H1 (cell line): Measurements from ENCODE around the gene FRS2. TPM values are rescaled to one million over a fixed set of nuclear protein-coding genes. Genes with fewer than 3 reads are reported as not detected.

Source experiments
- CTCF ChIA-PET: fragments of 300-600 bp; sonication (Branson Sonifier 250); formaldehyde crosslinking; loops from one replicate; lab custom pipeline; 2021; ENCODE audit not compliant: partially characterized antibody; lab: Charles Lee
- POLR2A ChIA-PET: fragments of 300-600 bp; sonication (Branson Sonifier 250); formaldehyde crosslinking; loops from one replicate; lab custom pipeline; 2021; ENCODE audit warnings: inconsistent platforms; ENCODE audit not compliant: partially characterized antibody; lab: Charles Lee
- DNase-seq, 2 experiments: peaks; one replicate each; pipeline versions ENCODE4 v3.0.0 to v3.0.0-alpha.2; 2010 to 2022; ENCODE audit warnings: low spot score in 2 of 2, low read depth in 1 of 2, mixed read lengths in 1 of 2
- FAIRE-seq: peaks from 2 replicates; lab custom pipeline; 2011; peaks lifted over from hg19 to GRCh38; lab: Jason Lieb, UNC
- H2AFZ ChIP-seq: 2 replicates; pipeline ENCODE4 v1.8.1; 2012; ENCODE audit warnings: low read length, inconsistent platforms
- H2AK5ac ChIP-seq: 2 replicates; pipeline ENCODE4 v1.6.1; 2013; ENCODE audit warnings: low read depth, low read length
- H2BK120ac ChIP-seq: replicated peaks from 2 replicates; pipeline ENCODE3; 2013; ENCODE audit warnings: low read depth, low read length, inconsistent platforms
- H2BK12ac ChIP-seq: 2 replicates; pipeline ENCODE4 v1.6.1; 2013; ENCODE audit warnings: low read depth, low read length
- H2BK15ac ChIP-seq: 2 replicates; pipeline ENCODE4 v1.6.1; 2013; ENCODE audit warnings: low read length
- H2BK20ac ChIP-seq: 2 replicates; pipeline ENCODE4 v1.6.1; 2013; ENCODE audit warnings: low read length
- H2BK5ac ChIP-seq: 2 replicates; pipeline ENCODE4 v1.6.1; 2013; ENCODE audit warnings: low read depth, low read length
- H3K14ac ChIP-seq: 2 replicates; pipeline ENCODE4 v1.6.1; 2013; ENCODE audit warnings: inconsistent platforms; ENCODE audit not compliant: insufficient read length
- H3K18ac ChIP-seq: 2 replicates; pipeline ENCODE4 v1.6.1; 2013; ENCODE audit warnings: low read length; ENCODE audit errors: extremely low read depth
- H3K23ac ChIP-seq: 2 replicates; pipeline ENCODE4 v1.6.1; 2013; ENCODE audit warnings: inconsistent platforms; ENCODE audit not compliant: insufficient read length
- H3K23me2 ChIP-seq: 2 replicates; pipeline ENCODE4 v1.6.1; 2013; ENCODE audit warnings: low read depth, low read length
- H3K27ac ChIP-seq: 2 replicates; pipeline ENCODE4 v1.6.1; 2011; ENCODE audit warnings: low read depth, low read length, inconsistent platforms
- H3K27me3 ChIP-seq, 4 experiments: replicated peaks in 1 of 4; 1 replicate in 1 of 4; 2 replicates in 3 of 4; pipeline versions ENCODE4 v1.6.1 to v1.8.1; 2011 to 2013; ENCODE audit warnings: low read length in 3 of 4, mild to moderate bottlenecking in 3 of 4, inconsistent platforms in 2 of 4, mixed read lengths in 2 of 4, moderate library complexity in 1 of 4; ENCODE audit not compliant: control insufficient read depth in 3 of 4, insufficient read depth in 3 of 4; ENCODE audit errors: extremely low read depth in 1 of 4
- H3K36me3 ChIP-seq, 4 experiments: 2 replicates each; pipeline versions ENCODE4 v1.6.1 to v1.8.1; 2011 to 2013; ENCODE audit warnings: mild to moderate bottlenecking in 4 of 4, low read length in 3 of 4, moderate library complexity in 2 of 4, control low read depth in 1 of 4, inconsistent platforms in 1 of 4; ENCODE audit not compliant: insufficient read depth in 4 of 4, control insufficient read depth in 2 of 4
- H3K4ac ChIP-seq: replicated peaks from 2 replicates; pipeline ENCODE3; 2013; ENCODE audit warnings: low read length, low read depth, mixed read lengths, inconsistent platforms; ENCODE audit not compliant: insufficient read length
- H3K4me1 ChIP-seq, 4 experiments: replicated peaks in 1 of 4; 1 replicate in 1 of 4; 2 replicates in 3 of 4; pipeline versions ENCODE4 v1.6.1 to v1.8.1; 2011 to 2013; ENCODE audit warnings: low read length in 3 of 4, inconsistent platforms in 2 of 4, mixed read lengths in 1 of 4; ENCODE audit not compliant: insufficient read depth in 4 of 4, control insufficient read depth in 3 of 4
- H3K4me2 ChIP-seq, 2 experiments: 2 replicates each; pipeline versions ENCODE4 v1.6.1 to v1.8.1; 2011 to 2013; ENCODE audit warnings: low read depth in 2 of 2, low read length in 2 of 2, control low read depth in 1 of 2, inconsistent platforms in 1 of 2, mild to moderate bottlenecking in 1 of 2; ENCODE audit not compliant: insufficient read depth in 1 of 2
- H3K4me3 ChIP-seq, 4 experiments: fragments of 200-600, 300-600 bp in 1 of 4; sonication (generic), shearing (Covaris generic), sonication (Bioruptor Twin) in 1 of 4; 2 replicates each; pipeline versions ENCODE4 v1.5.1 to v1.8.1; 2011 to 2016; ENCODE audit warnings: low read length in 4 of 4, low read depth in 3 of 4, control low read depth in 2 of 4, inconsistent platforms in 2 of 4, mild to moderate bottlenecking in 2 of 4, mixed read lengths in 1 of 4, moderate library complexity in 1 of 4; ENCODE audit not compliant: insufficient read depth in 2 of 4; ENCODE audit errors: extremely low read depth in 1 of 4
- H3K56ac ChIP-seq: replicated peaks from 2 replicates; pipeline ENCODE3; 2013; ENCODE audit warnings: low read depth, mild to moderate bottlenecking, mixed read lengths, low read length, inconsistent platforms; ENCODE audit not compliant: insufficient read length
- H3K79me1 ChIP-seq: 2 replicates; pipeline ENCODE4 v1.6.1; 2013; ENCODE audit warnings: low read depth, low read length, control low read depth
- H3K79me2 ChIP-seq, 2 experiments: 2 replicates each; pipeline versions ENCODE4 v1.6.1 to v1.8.1; 2012 to 2013; ENCODE audit warnings: low read length in 2 of 2, mild to moderate bottlenecking in 2 of 2, inconsistent platforms in 1 of 2; ENCODE audit not compliant: insufficient read depth in 2 of 2, control insufficient read depth in 1 of 2
- H3K9ac ChIP-seq, 4 experiments: replicated peaks in 1 of 4; 1 replicate in 1 of 4; 2 replicates in 3 of 4; pipeline versions ENCODE4 v1.6.1 to v1.8.1; 2011 to 2013; ENCODE audit warnings: low read depth in 3 of 4, low read length in 3 of 4, control low read depth in 2 of 4, mild to moderate bottlenecking in 2 of 4, moderate library complexity in 2 of 4, inconsistent platforms in 1 of 4; ENCODE audit errors: extremely low read depth in 1 of 4
- H3K9me3 ChIP-seq, 2 experiments: 2 replicates each; pipeline versions ENCODE4 v1.6.1 to v1.8.1; 2012 to 2013; ENCODE audit warnings: mild to moderate bottlenecking in 2 of 2, moderate library complexity in 2 of 2, control low read depth in 1 of 2, inconsistent platforms in 1 of 2, low read depth in 1 of 2, low read length in 1 of 2, mixed read lengths in 1 of 2; ENCODE audit not compliant: insufficient read depth in 2 of 2
- H4K20me1 ChIP-seq, 2 experiments: replicated peaks in 1 of 2; 2 replicates each; pipeline versions ENCODE3 to v1.8.1; 2011 to 2013; ENCODE audit warnings: inconsistent platforms in 2 of 2, low read length in 2 of 2, mild to moderate bottlenecking in 1 of 2; ENCODE audit not compliant: insufficient read depth in 2 of 2, control insufficient read depth in 1 of 2
- H4K5ac ChIP-seq: 2 replicates; pipeline ENCODE4 v1.6.1; 2013; ENCODE audit warnings: low read length, low read depth, mixed read lengths, inconsistent platforms; ENCODE audit not compliant: insufficient read length
- H4K8ac ChIP-seq: 2 replicates; pipeline ENCODE4 v1.8.0; 2013; ENCODE audit warnings: mild to moderate bottlenecking, moderate library complexity, low read length, inconsistent platforms; ENCODE audit not compliant: insufficient read depth; ENCODE audit errors: extremely low read depth
- H4K91ac ChIP-seq: replicated peaks from 2 replicates; pipeline ENCODE3; 2013; ENCODE audit warnings: low read length, mixed read lengths, inconsistent platforms; ENCODE audit not compliant: insufficient read length
- CEBPB ChIP-seq: IDR thresholded peaks from 2 replicates; pipeline ENCODE4 v1.6.1; 2012; ENCODE audit warnings: low read depth, low read length
- CTBP2 ChIP-seq: IDR thresholded peaks from 2 replicates; pipeline ENCODE4 v1.7.0; 2011; ENCODE audit warnings: borderline replicate concordance, mild to moderate bottlenecking, moderate library complexity, mixed read lengths, low read length; ENCODE audit not compliant: insufficient read depth, insufficient read length
- HDAC6 ChIP-seq: IDR thresholded peaks from one replicate; pipeline ENCODE4 v1.7.1; 2012; ENCODE audit warnings: low read depth, mild to moderate bottlenecking, inconsistent platforms, low read length, moderate library complexity
- KDM4A ChIP-seq: IDR thresholded peaks from one replicate; pipeline ENCODE4 v1.7.1; 2012; ENCODE audit warnings: low read depth, mild to moderate bottlenecking, moderate library complexity, low read length, inconsistent platforms; ENCODE audit not compliant: severe bottlenecking
- SIRT6 ChIP-seq: IDR thresholded peaks from one replicate; pipeline ENCODE4 v1.7.1; 2012; ENCODE audit warnings: low read length, inconsistent platforms
- TBP ChIP-seq: IDR thresholded peaks from 2 replicates; pipeline ENCODE4 v1.6.1; 2011; ENCODE audit warnings: low read depth, low read length, improper control_type of control experiment
- ZNF274 ChIP-seq: IDR thresholded peaks from 2 replicates; pipeline ENCODE4 v1.7.0; 2012; ENCODE audit warnings: low read length, borderline replicate concordance; ENCODE audit errors: extremely low read depth
- WGBS, 2 experiments: shearing (Covaris generic) in 1 of 2; methylation state at CpG; one replicate each; pipeline versions ENCODE4 v1.1.6 to v1.1.7; 2013 to 2015; ENCODE audit warnings: low lambda C conversion rate in 2 of 2, mixed read lengths in 2 of 2, inconsistent platforms in 1 of 2, low coverage in 1 of 2, missing lambda C conversion rate in 1 of 2; ENCODE audit not compliant: insufficient replicate concordance in 2 of 2, insufficient coverage in 1 of 2, insufficient read length in 1 of 2; ENCODE audit errors: extremely low coverage in 1 of 2, missing lambda C conversion rate in 1 of 2; 5-methylcytosine and 5-hydroxymethylcytosine counted together
- polyA plus RNA-seq, 7 experiments: library from polyadenylated mRNA; depleted of rRNA in 3 of 7; stranded (reverse) in 5 of 7; unstranded in 2 of 7; fragments of >200 nt in 5 of 7; fragments of 200-250 nt in 2 of 7; gene quantifications; 1 replicate in 5 of 7; 2 replicates in 1 of 7; 4 replicates in 1 of 7; pipeline versions ENCODE4 v1.2.1 to v1.2.3, GENCODE V29; 2011 to 2013; ENCODE audit warnings: missing spikeins in 2 of 7, mixed read lengths in 2 of 7
- total RNA-seq: library from RNA; stranded (reverse); fragmentation: NEBNext Ultra II Directional; extraction: Animal tissue kit (Norgen Biotek cat#: 25700); gene quantifications from 2 replicates; pipeline ENCODE4 v1.2.1, GENCODE V29; 2021
- TF ChIP-seq, protein P1 (sequence below), 3 experiments: IDR thresholded peaks; 1 replicate in 2 of 3; 2 replicates in 1 of 3; pipeline versions ENCODE4 v1.5.1 to v1.6.1; 2011; ENCODE audit warnings: low read length in 3 of 3, mild to moderate bottlenecking in 3 of 3, inconsistent platforms in 2 of 3, low read depth in 1 of 3, moderate library complexity in 1 of 3; ENCODE audit not compliant: insufficient read depth in 1 of 3; ENCODE audit errors: control extremely low read depth in 1 of 3
- TF ChIP-seq, protein P2 (sequence below): IDR thresholded peaks from 2 replicates; pipeline ENCODE4 v1.6.1; 2011; ENCODE audit warnings: low read length, improper control_type of control experiment

The FRS2 gene
- total and polyA plus RNA-seq, 2 of the 8 experiments (the other 6 are each of a cell fraction or from before 2014, with no cell fraction given), result 10.3 to 35.8 TPM

DNA sequence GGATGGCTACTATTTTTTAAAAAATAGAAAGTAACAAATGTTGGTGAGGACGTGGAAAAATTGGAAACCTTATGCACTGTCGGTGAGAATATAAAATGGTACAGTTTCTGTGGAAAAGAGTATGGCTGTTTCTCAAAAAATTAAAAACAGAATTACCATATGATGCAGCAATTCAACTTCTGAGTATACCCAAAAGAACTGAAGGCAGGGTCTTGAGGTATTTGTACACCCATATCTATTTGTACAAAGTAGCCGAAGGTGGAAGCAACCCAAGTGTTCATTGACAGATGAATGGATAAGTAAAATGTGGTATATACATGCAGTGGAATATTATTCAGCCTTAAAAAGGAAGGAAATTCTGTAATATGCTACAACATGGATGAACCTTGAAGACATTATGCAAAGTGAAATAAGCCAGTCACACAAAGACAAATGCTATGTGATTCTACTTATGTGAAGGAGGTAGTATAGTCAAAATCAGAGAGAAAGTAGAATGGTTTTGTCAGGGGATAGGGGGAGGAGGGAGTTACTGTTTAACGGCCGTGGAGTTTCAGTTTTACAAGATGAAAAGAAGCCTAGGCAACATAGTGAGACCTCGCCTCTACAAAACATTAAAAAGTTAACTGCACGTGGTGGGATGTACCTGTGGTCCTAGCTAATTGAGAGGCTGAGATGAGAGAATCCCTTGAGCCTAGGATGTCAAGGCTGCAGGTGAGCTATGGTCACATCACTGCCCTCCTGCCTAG is 76.7 kb downstream of the FRS2 start:
- WGBS, 2 experiments, result 81% methylated on average over 7 of the region's 7 CpGs; no CpG with 5 or more reads in 1 of the 2 experiments
- Histone ChIP-seq H3K23ac (no peak overlapping the region), H2BK12ac (no peak overlapping the region), H4K91ac (no peak overlapping the region), H3K79me2 (no peaks in the 10 kb centered on the region), H3K27me3 (no peaks in the 10 kb centered on the region), H4K20me1 (no peaks in the 10 kb centered on the region), H3K14ac (no peak overlapping the region), H2BK5ac (no peak overlapping the region), H3K4me3 (no peak overlapping the region), H3K4me1 (peaks cover 0 to 2% (median 0%) of the 10 kb centered on the region in 4 experiments; a peak in 1 of 7 replicates), H3K36me3 (no peaks in the 10 kb centered on the region; a peak in 1 of 8 replicates), H3K9me3 (no peaks in the 10 kb centered on the region), H4K8ac (no peak overlapping the region), H2BK120ac (no peak overlapping the region), H3K27ac (no peak overlapping the region), H3K23me2 (no peaks in the 10 kb centered on the region), H3K18ac (no peak overlapping the region), H2BK15ac (no peak overlapping the region), H3K4ac (no peak overlapping the region), H3K9ac (no peak overlapping the region), H4K5ac (no peak overlapping the region), H2AFZ (no peak overlapping the region), H2BK20ac (no peak overlapping the region), H2AK5ac (no peak overlapping the region), H3K56ac (no peak overlapping the region), H3K4me2 (no peak overlapping the region), H3K79me1 (no peaks in the 10 kb centered on the region)
- no peak for DNase-seq
- CTCF ChIA-PET, result no interaction called here
- POLR2A ChIA-PET, result no interaction called here
- no peak for FAIRE-seq
- TF ChIP-seq, protein P1, sequence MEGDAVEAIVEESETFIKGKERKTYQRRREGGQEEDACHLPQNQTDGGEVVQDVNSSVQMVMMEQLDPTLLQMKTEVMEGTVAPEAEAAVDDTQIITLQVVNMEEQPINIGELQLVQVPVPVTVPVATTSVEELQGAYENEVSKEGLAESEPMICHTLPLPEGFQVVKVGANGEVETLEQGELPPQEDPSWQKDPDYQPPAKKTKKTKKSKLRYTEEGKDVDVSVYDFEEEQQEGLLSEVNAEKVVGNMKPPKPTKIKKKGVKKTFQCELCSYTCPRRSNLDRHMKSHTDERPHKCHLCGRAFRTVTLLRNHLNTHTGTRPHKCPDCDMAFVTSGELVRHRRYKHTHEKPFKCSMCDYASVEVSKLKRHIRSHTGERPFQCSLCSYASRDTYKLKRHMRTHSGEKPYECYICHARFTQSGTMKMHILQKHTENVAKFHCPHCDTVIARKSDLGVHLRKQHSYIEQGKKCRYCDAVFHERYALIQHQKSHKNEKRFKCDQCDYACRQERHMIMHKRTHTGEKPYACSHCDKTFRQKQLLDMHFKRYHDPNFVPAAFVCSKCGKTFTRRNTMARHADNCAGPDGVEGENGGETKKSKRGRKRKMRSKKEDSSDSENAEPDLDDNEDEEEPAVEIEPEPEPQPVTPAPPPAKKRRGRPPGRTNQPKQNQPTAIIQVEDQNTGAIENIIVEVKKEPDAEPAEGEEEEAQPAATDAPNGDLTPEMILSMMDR (IDR thresholded peaks at IDR 0.05; ENCODE audit: control extremely low read depth in 1 of 3, insufficient read depth in 1 of 3, low read depth in 1 of 3, low read length in 3 of 3), result no peak
- no peak for TF ChIP-seq TBP
- no peak for TF ChIP-seq SIRT6
- no peak for TF ChIP-seq CTBP2
- TF ChIP-seq, protein P2, sequence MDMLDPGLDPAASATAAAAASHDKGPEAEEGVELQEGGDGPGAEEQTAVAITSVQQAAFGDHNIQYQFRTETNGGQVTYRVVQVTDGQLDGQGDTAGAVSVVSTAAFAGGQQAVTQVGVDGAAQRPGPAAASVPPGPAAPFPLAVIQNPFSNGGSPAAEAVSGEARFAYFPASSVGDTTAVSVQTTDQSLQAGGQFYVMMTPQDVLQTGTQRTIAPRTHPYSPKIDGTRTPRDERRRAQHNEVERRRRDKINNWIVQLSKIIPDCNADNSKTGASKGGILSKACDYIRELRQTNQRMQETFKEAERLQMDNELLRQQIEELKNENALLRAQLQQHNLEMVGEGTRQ, result no peak
- no peak for TF ChIP-seq KDM4A
- no peak for TF ChIP-seq HDAC6
- no peak for TF ChIP-seq ZNF274
- TF ChIP-seq CEBPB, result no peak
